ENCODE results near the gene SRPK1.

Gene SRPK1

DNA sequence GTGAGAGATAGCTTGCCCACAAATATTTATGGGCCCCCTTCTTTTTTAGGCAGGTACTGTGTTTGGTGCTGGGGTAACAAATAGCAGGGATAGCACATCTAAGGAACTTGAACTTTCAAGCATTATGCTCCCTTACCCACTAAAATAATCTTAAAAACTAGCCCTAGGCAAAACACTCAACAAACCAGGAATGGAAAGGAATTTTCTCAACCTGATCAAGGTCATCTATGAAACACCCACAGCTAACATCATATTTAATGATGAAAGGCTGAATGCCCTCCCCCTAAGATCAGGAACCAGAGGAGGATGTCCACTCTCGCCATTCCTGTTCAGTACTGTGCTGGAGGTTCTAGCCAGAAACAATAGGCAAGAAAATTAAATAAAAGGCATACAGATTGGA lies 8.7 kb upstream of the SRPK1 start:
- Histone ChIP-seq H3K27ac (ENCODE audit: low read depth, low read length) (no peak overlapping the region), H3K36me3 (ENCODE audit: control insufficient read depth, low read length) (no peaks in the 10 kb centered on the region), H3K79me2 (ENCODE audit: control insufficient read depth, low read length) (no peaks in the 10 kb centered on the region), H3K4me3 (ENCODE audit: low read length) (no peak overlapping the region), H3K4me2 (ENCODE audit: low read length) (no peak overlapping the region), H3K27me3 (ENCODE audit: control insufficient read depth, low read length) (peaks cover 6% of the 10 kb centered on the region; the same call in 1 of the 2 replicates), H3K9me2 (replicated peaks; ENCODE audit: control insufficient read depth, low read length) (no peaks in the 10 kb centered on the region), H3K4me1 (ENCODE audit: control insufficient read depth, low read length) (no peaks in the 10 kb centered on the region), H3F3A (ENCODE audit: control insufficient read depth, insufficient read depth) (no peaks in the 10 kb centered on the region), H4K20me1 (ENCODE audit: control insufficient read depth, insufficient read depth, low read depth, low read length) (no peaks in the 10 kb centered on the region), H3K9me3 (ENCODE audit: control insufficient read depth, insufficient read depth, low read length) (no peaks in the 10 kb centered on the region)
- TF ChIP-seq EZH2phosphoT487 (IDR thresholded peaks at IDR 0.05; ENCODE audit: borderline replicate concordance, low read length): no peak
- TF ChIP-seq, protein P1, sequence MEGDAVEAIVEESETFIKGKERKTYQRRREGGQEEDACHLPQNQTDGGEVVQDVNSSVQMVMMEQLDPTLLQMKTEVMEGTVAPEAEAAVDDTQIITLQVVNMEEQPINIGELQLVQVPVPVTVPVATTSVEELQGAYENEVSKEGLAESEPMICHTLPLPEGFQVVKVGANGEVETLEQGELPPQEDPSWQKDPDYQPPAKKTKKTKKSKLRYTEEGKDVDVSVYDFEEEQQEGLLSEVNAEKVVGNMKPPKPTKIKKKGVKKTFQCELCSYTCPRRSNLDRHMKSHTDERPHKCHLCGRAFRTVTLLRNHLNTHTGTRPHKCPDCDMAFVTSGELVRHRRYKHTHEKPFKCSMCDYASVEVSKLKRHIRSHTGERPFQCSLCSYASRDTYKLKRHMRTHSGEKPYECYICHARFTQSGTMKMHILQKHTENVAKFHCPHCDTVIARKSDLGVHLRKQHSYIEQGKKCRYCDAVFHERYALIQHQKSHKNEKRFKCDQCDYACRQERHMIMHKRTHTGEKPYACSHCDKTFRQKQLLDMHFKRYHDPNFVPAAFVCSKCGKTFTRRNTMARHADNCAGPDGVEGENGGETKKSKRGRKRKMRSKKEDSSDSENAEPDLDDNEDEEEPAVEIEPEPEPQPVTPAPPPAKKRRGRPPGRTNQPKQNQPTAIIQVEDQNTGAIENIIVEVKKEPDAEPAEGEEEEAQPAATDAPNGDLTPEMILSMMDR (IDR thresholded peaks at IDR 0.05; ENCODE audit: low read depth, low read length, poor library complexity, severe bottlenecking): no peak

- Histone ChIP-seq H3K4me3 (ENCODE audit: low read length) (no peak overlapping the region), H4K20me1 (ENCODE audit: control insufficient read depth, insufficient read depth, low read depth, low read length) (no peaks in the 10 kb centered on the region), H3K9me3 (ENCODE audit: control insufficient read depth, insufficient read depth, low read length) (no peaks in the 10 kb centered on the region), H3K9me2 (replicated peaks; ENCODE audit: control insufficient read depth, low read length) (no peaks in the 10 kb centered on the region), H3K79me2 (ENCODE audit: control insufficient read depth, low read length) (no peaks in the 10 kb centered on the region), H3K4me2 (ENCODE audit: low read length) (no peak overlapping the region), H3K36me3 (ENCODE audit: control insufficient read depth, low read length) (no peaks in the 10 kb centered on the region), H3F3A (ENCODE audit: control insufficient read depth, insufficient read depth) (no peaks in the 10 kb centered on the region), H3K27ac (ENCODE audit: low read depth, low read length) (no peak overlapping the region), H3K27me3 (ENCODE audit: control insufficient read depth, low read length) (0 out of 2 replicates have a peak, but pooled peaks cover 3% of the 10 kb centered on the region), H3K4me1 (ENCODE audit: control insufficient read depth, low read length) (peaks cover 7% of the 10 kb centered on the region)
- TF ChIP-seq, protein P1 (IDR thresholded peaks at IDR 0.05; ENCODE audit: low read depth, low read length, poor library complexity, severe bottlenecking): no peak
- no peak for TF ChIP-seq EZH2phosphoT487 (IDR thresholded peaks at IDR 0.05; ENCODE audit: borderline replicate concordance, low read length)
Measured at GRCh38 chr6:35926509-35927215, 5.8 kb upstream of the SRPK1 start.

DNA sequence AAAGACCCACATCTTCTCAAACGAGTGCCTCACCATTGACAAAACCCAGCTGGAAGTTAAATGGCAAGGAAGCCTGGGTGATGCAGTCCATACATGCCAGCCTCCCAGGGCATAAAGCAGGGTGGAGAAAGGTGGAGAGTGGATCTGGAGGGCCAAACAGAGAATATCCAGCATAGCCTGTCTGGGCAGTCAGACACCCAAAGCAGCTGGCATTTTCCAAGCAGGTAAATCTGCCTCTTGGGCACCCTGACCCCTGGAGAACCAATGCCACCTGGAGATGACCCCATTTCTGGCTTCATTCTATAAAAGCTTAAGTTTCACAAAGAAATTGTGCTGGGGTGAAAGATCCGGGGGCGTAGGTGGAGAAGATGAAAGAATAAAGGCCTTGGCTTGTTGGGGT lies 5.1 kb upstream of the SRPK1 start:
- no peaks in the 10 kb centered on the region for H3F3A ChIP-seq (ENCODE audit: control insufficient read depth, insufficient read depth)
- no peaks in the 10 kb centered on the region for H3K9me3 ChIP-seq (ENCODE audit: control insufficient read depth, insufficient read depth, low read length)
- TF ChIP-seq EZH2phosphoT487 (IDR thresholded peaks at IDR 0.05; ENCODE audit: borderline replicate concordance, low read length): no peak
- TF ChIP-seq, protein P1 (IDR thresholded peaks at IDR 0.05; ENCODE audit: low read depth, low read length, poor library complexity, severe bottlenecking): no peak
- no peaks in the 10 kb centered on the region for H3K9me2 ChIP-seq (replicated peaks; ENCODE audit: control insufficient read depth, low read length)
- peaks cover 4% of the 10 kb centered on the region for H3K79me2 ChIP-seq (ENCODE audit: control insufficient read depth, low read length)
- 0 out of 2 replicates have a peak, but pooled peaks cover 3% of the 10 kb centered on the region for H3K27me3 ChIP-seq (ENCODE audit: control insufficient read depth, low read length)
- H3K4me1 ChIP-seq (ENCODE audit: control insufficient read depth, low read length): peaks cover 12% of the 10 kb centered on the region
- no peaks in the 10 kb centered on the region for H3K36me3 ChIP-seq (ENCODE audit: control insufficient read depth, low read length)
- H3K27ac ChIP-seq (ENCODE audit: low read depth, low read length): no peak overlapping the region
- no peak overlapping the region for H3K4me2 ChIP-seq (ENCODE audit: low read length)
- no peak overlapping the region for H3K4me3 ChIP-seq (ENCODE audit: low read length)
- no peaks in the 10 kb centered on the region for H4K20me1 ChIP-seq (ENCODE audit: control insufficient read depth, insufficient read depth, low read depth, low read length)

Data from DOHH2 (cell line).